ENCODE results near the gene L2HGDH.

DNA sequence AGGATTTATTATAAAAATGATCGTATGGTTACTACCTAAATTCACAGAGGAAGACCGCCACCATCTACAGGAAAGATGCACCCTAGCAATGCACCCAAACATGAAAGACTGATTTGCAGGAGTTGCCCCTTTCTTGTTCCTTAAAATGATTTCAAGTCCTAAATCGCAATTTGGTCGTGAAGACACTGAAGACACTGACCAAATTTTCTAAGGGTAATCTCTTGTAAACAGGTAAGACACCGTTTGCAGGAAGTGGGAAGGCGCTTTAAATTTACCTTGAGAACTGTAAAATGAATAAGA, 81.7 kb downstream of the L2HGDH start:
- TF ChIP-seq, protein P1, sequence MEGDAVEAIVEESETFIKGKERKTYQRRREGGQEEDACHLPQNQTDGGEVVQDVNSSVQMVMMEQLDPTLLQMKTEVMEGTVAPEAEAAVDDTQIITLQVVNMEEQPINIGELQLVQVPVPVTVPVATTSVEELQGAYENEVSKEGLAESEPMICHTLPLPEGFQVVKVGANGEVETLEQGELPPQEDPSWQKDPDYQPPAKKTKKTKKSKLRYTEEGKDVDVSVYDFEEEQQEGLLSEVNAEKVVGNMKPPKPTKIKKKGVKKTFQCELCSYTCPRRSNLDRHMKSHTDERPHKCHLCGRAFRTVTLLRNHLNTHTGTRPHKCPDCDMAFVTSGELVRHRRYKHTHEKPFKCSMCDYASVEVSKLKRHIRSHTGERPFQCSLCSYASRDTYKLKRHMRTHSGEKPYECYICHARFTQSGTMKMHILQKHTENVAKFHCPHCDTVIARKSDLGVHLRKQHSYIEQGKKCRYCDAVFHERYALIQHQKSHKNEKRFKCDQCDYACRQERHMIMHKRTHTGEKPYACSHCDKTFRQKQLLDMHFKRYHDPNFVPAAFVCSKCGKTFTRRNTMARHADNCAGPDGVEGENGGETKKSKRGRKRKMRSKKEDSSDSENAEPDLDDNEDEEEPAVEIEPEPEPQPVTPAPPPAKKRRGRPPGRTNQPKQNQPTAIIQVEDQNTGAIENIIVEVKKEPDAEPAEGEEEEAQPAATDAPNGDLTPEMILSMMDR (IDR thresholded peaks at IDR 0.05): no peak
- no peak for TF ChIP-seq POLR2A (IDR thresholded peaks at IDR 0.05)

Measured in breast epithelium (tissue), 3 donors.